Occipital lobe (tissue), 2 donors: ENCODE results near the gene PHF20. TPM values are rescaled to one million over a fixed set of nuclear protein-coding genes. Genes with fewer than 3 reads are reported as not detected.
"Not testable (repeated sequence)": the region's sequence is repeated elsewhere in the genome, so short reads cannot be mapped to it uniquely, and the experiment has no call there.

Experiments used
- DNase-seq: peaks from one replicate; lab custom pipeline; 2025; lab: John Stamatoyannopoulos, UW
- total RNA-seq: library from RNA; depleted of rRNA; stranded (reverse); fragments of >200 nt; gene quantifications from one replicate; pipeline ENCODE4 v1.2.3, GENCODE V29; 2014

Gene PHF20
- total RNA-seq, 1 donor from 2014 or later, result 46.3 TPM

DNA sequence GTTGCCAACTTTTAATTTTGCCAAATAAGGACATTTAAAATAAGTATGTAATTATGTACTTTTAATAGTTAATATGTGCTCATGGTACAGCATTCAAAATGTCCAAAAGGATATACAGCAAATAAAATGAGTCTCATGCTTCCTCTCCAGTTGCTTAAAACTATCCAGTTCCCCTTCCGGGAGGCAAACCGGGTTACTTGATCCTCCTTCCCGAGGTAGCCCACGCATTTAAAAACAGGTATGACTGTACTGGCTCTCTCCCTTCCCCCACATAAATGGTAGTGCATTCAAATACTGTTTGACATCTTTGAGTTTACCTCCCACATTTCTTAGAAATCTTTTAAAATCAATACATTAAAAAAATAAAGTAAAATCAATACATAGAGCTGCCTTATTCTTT, 66.4 kb downstream of the PHF20 start:
- DNase-seq, result no peak

DNA sequence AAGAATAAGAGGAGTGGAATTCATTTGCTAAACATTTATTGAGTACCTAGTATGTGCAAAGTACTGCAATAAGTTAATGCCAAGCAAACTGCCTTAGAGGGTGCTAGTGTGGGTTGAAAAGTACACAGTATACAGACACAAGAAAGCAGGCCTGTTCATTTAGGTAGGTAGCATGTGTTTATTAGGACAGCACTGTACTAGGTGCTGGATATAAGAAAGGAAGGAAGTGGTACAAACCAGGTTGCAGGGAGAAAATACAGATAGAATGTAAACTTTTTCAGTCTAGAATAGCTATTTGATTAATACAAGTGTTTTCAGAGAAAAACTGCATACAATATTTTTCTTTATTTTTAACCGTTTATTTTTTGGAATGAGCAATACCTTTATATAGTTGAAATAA, 68.1 kb downstream of the PHF20 start:
- no peak for DNase-seq

DNA sequence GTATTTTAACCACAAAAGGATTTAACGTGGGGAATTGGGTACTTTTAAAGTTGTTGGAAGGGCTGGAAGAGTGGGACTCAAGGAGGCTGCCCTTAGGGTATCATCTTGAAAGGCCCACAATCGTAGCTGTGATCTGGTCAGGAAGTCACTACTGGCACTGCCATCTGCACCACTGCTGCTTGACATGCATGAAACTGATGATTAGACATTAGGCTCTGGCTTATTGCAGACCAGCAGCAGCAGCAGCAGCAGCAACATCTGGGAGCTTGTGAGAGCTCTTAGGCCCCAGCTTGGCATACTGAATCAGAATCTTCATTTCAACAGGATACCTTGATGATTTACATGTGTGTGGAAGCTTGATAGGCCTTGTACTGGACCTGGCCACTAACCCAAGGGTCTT, 68.6 kb downstream of the PHF20 start:
- DNase-seq, result no peak

DNA sequence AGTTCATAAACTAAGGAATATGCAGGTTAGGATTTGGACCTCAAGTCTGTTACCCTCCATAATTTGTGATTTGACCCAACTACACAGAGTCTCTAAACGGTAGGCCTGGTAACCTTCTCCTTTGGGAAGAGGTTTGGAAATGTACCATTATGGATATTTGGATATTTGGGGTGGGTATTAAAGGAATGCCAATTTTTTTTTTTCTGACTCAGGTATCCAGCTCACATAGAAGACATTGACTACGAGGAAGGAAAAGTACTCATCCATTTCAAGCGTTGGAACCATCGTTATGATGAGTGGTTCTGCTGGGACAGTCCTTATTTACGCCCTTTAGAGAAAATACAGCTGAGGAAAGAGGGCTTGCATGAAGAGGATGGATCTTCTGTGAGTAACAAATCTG, 70.5 kb downstream of the PHF20 start:
- DNase-seq, result no peak

DNA sequence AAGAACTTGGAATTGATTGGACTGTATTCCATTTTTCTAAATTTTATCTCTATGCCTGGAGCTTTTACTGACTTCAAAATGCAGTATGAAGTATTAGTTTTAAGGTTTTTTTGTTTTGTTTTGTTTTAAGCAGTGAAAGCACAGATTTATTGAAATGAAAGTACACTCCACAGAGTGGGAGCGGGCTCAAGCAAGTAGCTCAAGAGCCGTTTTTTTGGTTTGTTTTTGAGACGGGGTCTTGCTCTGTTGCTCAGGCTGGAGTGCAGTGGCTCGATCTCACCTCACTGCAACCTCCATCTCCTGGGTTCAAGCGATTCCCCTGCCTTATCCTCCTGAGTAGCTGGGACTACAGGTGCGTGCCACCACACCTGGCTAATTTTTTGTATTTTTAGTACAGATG, 72.1 kb downstream of the PHF20 start:
- not testable (repeated sequence) for DNase-seq

DNA sequence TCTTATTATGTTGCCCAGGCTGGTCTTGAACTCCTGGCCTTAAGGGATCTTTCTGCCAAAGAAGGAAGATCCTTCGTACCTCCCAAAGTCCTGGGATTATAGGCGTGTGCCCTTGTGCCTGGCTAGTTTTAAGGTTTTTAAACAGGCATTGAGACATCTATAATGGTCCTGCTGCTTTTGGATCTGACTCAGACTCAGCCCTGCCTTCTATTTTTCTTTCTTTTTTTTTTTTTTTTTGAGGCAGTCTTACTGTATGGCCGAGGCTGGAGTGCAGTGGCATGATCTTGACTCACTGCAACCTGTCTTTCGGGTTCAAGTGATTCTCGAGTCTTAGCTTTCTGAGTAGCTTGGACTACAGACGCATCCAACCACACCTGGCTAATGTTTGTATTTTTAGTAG, 73.7 kb downstream of the PHF20 start:
- no peak for DNase-seq

DNA sequence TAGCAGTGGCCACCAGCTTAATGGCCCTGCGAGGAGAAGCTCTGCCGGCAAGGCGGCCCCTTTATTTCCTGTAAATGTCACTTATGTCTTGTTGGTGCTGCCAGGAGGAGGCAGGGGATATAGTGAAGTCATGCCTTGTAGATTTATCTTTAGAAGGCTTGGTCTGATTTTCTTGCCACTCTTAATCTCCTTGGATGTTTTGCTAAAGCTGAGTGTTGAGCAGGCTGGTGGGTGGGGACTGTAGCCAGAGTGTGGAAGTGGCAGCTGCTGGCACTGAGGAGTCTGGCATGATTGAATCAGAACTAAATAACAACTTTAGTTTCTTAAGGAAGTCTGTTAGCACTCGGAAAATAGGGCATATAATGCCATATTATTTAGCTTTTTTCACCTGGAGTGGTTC, 77.9 kb downstream of the PHF20 start:
- DNase-seq, result peak; percentile 15

DNA sequence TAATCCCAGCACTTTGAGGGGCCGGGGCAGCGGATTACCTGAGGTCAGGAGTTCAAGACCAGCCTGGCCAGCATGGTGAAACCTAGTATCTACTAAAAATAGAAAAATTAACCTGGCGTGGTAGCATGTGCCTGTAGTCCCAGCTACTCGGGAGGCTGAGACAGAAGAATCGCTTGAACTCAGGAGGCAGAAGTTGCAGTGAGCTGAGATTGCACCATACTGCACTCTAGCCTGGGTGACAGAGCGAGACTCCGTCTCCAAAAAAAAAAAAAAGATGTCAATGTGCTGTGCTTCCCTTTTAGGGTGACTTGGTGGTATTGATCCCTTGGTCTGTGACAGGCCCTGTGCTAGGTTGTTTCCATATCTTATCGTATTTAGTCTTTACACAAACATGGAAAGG, 79.8 kb downstream of the PHF20 start:
- DNase-seq, result not testable (repeated sequence)

DNA sequence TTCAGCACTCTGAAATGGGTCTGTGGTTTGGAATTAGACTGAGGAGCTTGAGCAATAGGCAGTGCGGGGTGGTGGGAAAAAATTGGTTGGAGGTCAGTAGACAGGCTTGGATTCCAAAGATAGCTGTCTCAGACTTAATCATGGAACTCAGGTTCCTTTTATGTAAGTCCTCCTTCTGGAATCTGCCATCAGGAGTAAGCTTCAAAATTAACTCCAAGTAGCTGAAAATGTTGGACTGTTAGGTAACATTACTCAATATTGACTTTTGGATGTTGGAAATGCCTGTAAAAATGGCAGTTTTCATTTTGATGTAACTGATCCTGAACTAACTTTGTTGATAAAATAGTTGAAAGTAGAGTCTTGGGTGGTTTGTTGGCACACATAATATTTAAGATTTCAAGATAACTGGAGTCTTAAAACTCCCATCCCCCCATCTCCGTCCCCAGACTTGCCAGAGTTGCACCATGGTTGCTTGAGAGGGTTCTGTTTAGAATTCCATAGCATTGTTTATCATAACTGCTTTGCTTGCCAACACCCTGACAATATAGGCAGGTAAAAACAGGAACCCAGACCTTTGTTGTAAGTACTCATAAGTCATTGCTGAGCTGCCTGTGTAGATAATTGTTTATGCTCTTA, 83.0 kb downstream of the PHF20 start:
- DNase-seq, result no peak

DNA sequence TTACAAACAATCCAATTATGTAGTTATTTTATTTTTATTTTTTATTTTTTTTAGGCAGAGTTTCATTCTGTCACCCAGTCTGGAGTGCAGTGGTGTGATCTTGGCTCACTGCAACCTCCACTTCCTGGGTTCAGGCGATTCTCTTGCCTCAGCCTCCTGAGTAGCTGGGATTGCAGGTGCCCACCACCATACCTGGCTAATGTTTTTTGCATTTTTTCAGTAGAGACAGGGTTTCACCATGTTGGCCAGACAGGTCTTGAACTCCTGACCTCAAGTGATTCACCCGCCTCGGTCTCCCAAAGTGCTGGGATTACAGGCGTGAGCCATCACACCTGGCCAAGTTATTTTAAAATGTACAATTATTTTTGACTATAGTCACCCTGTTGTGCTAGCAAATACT, 83.8 kb downstream of the PHF20 start:
- DNase-seq, result not testable (repeated sequence)

DNA sequence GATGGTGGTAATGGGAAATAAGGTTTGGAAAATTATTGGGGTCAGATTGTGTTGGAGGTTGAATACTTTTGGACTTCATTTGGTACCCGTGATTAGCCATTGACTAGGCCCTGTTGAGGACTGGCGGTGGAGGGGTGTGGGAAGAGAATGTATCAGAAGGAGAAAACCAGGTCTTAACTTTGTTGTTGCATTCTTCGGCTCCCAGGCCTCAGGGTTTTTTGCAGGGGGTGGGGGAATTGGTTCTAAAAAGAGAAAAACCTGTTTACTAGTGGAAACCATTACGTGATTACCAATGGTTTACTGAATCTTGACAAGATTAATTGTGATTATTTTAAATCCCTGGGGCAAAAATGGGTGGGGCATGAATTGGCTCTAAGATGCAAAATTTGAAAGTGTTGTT, 85.1 kb downstream of the PHF20 start:
- no peak for DNase-seq

DNA sequence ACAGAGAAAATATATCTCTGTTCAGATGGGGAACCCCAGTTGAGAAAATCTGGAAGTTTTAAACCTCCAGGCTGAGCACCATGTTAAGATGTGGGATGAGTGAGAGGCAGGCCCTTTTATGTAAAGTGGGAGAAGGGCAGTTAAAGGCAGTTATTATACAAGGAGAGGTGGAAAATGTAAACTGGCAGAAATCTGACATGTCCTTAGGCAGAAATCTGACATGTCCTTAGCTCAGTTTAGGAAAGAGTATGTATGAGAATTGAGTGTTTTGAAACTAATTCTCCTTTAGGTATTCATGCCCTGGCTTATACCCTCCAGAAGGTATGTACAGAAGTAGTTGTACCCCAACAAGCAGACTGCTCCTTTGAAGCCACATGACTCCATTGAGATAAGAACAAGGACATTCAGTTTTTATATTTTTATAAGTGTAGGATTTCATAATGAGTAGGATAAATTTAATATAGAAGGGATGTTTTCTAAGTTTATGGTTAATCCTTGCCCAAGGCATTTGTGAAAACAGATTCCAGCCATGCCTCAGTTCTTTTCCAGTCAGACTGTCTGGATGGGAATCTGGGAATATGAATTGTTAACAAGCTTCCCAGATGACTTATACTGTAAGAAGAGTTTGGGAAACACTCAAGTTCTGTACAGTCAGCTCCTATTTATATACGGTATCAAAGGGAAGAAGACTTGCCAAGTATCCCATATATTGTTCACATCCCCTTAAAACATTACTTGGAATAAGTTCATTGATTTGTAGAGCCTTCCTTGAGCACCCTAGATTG, 94.8 kb downstream of the PHF20 start:
- no peak for DNase-seq

DNA sequence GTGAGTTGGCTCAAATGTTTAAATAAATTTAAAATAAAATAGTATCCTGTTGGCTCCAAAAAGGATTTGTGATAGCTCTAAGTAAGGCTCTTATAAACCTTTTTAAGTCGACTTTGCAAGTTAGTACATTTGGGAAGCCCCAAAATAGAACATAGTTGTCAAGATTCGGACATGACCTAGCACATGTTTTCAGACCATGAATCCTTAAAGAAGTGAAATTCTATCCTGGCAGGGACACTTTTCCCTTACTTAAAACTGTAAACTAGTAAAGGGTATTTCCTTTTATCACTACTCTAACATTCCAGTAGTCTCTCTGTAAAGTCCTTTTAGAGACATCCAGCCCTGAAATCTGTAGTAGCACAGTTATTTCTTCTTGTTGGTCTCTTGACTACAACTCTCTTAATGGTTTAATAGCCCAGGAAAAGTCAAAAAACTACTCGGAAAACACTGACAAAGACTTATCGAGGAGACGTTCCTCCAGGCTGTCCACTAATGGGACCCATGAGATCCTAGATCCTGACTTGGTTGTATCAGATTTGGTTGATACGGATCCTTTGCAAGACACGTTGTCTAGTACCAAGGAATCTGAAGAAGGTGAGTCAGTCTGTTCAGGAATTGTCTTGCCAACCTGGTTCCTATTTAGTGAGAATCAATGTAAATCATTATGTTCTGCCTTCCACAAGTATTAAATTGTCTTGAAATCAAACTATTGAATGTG, 98.9 kb downstream of the PHF20 start:
- no peak for DNase-seq

DNA sequence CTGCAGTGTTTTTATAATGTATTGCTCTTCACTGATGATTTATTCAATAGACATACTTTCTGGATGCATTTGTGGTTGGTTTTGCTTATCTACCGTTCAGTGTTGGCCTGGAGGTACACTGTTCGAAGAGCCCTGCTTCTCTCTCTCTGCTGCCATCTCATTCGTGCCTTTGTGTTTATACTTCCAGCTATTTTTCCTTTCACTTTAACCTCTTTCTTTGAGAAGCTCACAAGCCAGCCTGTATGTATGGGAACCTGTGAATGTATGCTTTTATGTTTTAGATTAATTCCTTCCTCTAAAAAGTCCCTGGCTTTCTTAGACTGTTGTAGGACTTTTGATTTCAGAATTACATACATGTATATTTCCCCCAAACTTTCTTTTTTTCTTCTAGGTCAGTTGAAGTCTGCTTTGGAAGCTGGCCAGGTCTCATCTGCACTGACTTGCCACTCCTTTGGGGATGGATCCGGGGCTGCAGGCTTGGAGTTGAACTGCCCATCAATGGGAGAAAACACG, 99.5 kb downstream of the PHF20 start:
- DNase-seq, result no peak

DNA sequence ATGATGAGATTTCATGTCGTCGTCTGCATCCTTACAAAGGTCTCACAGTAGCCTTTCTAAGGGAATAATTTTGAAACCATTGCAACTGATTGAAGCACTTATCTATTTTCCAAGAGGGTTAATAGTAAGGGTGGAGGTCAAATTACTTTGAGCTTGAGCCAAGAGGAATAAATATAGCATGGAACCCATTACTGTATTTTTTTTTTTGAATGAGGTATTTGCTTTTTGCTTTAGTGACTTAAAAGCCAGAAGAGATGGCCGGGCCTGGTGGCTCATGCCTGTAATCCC, 104.2 kb downstream of the PHF20 start:
- no peak for DNase-seq

DNA sequence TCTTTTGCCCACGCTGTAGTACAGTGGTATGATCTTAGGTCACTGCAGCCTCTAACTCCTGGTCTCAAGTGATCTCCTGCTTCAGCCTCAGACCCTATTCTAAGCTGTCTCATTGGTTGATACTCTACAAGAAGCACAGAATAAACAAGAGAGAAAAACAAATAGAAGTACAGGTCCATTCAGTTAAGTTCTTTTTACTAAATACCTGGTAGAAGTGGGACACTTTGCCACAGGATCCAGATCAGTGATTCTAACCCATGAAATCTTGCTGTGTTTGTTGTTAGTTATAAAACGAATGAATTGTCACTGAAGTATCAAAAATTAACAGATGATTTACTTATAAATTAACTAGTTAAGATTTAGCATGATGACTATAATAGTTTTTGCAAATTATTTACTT, 105.8 kb downstream of the PHF20 start:
- DNase-seq, result no peak

DNA sequence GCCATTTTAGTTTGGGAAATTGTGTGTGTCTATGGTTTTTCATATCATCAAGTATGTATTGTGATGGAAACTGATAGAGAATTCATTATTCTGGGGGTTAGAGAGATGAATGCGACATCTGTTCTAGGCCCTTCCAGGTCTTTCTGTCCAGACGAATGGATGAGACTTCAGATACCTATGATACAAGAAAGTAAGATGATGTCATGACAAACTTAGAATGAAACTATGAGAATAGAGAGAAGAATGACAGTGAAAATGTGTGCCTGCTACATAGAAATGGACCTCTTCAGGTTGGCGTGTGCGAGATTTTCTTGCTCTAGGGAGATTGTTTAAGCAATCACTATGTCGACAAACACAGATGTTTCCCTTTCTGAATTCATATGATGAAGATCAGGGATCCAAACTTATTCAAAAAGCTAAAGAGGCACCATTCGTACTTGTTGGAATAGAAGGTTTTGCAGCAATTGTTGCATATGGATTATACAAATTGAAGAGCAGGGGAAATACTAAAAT, 106.4 kb downstream of the PHF20 start:
- DNase-seq, result no peak

DNA sequence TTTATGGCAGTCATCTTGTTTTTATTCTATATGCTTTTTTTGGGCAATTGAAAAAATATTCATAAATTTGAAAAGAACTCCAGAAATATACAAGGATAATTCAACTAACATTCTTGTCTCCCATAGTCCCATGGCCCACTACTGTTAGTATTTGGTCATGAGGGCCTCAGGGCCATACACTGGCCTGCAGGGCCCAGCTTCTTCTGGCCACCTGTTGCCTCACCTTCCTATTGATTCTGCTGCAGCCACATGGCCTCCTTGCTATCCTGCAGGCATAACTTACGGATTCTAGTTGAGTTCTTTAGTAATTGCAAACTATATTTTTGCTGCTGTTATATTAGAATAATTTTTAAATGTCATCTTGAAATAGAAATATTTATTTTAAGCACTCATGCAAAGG, 109.9 kb downstream of the PHF20 start:
- no peak for DNase-seq

DNA sequence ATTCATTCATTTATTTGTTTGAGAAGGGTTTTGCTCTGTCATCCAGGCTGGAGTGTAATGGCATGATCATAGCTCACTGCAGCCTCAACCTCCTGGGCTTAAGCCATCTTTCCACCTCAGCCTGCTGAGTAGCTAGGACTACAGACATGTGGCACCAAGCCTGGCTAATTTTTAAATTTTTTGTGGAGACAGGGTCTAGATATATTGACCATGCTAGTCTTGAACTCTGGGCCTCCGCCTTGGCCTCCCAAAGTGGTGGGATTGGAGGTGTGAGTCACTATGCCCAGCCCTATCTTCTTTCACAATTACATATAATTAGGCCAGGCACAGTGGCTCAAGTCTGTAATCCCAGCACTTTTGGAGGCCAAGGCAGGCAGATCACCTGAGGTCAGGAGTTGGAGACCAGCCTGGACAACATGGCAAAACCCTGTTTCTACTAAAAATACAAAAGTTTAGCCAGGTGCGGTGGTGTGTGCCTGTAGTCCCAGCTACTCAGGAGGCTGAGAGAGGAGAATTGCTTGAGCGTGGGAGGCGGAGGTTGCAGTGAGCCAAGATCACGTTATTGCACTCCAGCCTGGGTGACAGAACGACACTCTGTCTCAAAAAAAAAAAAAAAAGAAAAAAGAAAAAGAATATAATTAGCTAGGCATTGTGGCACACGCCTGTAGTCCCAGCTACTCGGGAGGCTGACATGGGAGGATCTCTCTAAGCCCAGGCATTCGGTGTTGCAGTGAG, 110.8 kb downstream of the PHF20 start:
- not testable (repeated sequence) for DNase-seq

DNA sequence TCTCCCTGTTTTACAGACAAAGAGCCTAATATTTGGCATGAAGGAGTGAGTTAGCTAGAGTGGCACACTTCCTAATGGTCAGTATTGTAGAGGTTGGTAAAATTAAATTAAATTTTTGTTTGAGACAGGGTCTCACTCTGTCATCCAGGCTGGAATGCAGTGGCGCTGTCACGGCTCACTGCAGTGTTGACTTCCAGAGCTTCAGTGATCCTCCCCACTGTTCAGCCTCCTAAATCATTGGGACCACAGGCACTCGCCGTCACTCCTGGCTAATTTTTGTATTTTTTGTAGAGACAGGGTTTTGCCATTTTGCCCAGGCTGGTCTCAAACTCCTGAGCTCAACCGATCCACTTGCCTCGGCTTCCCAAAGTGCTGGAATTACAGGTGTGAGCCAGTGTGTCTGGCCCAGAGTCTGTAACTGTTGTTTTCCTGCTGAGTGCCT, 111.5 kb downstream of the PHF20 start:
- no peak for DNase-seq

DNA sequence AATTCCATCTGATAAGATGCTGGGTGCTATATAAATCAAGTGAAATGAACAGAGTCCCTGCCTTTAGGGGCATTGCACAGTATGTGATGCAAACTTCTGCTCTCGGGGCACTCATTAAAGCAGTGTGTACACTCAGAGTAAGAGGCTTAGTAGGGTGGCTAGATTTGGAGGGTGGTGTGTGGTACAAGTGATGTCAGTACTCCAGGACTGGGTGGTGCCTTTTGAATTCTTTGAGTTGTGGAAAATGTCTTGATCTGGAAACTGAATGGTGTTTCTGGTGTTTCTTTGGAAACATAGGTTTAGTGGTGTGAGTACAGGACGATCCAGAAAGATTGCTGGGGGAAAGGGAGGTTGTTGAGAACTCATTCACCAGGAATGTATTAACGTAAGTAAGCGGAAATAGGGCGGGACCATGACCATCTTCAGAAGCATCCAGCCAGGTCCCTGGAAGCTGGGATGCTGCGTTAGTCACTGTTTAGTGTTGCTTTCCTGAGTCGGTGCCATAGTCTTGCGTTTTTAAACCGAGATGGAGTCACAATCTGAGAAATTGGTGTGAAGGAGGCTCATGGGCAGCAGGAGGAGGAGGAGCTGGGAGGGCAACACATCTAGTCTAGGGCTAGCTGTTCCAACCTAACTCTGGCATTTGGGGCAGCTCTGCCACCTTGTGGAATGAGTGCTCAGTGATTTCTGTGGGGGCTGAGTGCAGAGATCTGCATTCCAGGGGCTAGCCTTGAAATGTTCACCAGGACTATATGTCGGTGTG, 112.1 kb downstream of the PHF20 start:
- peak; percentile 72 for DNase-seq
